NCI-H524 treated with DMSO at 0.1 percent for 48 hours (cell line): Measurements from ENCODE around the gene OR52A1.
"Not testable (repeated sequence)": the region's sequence is repeated elsewhere in the genome, so short reads cannot be mapped to it uniquely, and the experiment has no call there.

ENCODE experiments used
- DNase-seq: peaks from one replicate; lab custom pipeline; 2025; lab: John Stamatoyannopoulos, UW

The OR52A1 gene

GRCh38 chr11:5154657-5155056 is at the start of gene OR52A1:
TSS of gene OR52A1 (minus strand) at chr11:5154757. CDS start at chr11:5152369, 2,388 bp downstream.
- no peak for DNase-seq

- no peak for DNase-seq
Observed at GRCh38 chr11:5203366-5203765, 48.8 kb upstream of the OR52A1 start.

- DNase-seq = no peak
Observed at GRCh38 chr11:5200582-5200981, 46.0 kb upstream of the OR52A1 start, which contains the start of gene OR51V1. TSS of gene OR51V1 (minus strand) at chr11:5200682. CDS start at chr11:5200682, 0 bp downstream.

GRCh38 chr11:5198285-5198684 is 43.7 kb upstream of the OR52A1 start:
- no peak for DNase-seq

GRCh38 chr11:5197536-5197935 is 43.0 kb upstream of the OR52A1 start:
- DNase-seq = no peak

GRCh38 chr11:5196731-5197130 is 42.2 kb upstream of the OR52A1 start:
- DNase-seq = no peak

GRCh38 chr11:5196067-5196466 is 41.5 kb upstream of the OR52A1 start:
- DNase-seq = no peak

GRCh38 chr11:5192738-5193137 is 38.2 kb upstream of the OR52A1 start:
- DNase-seq = no peak

- no peak for DNase-seq
Observed at GRCh38 chr11:5188201-5188600, 33.6 kb upstream of the OR52A1 start.

GRCh38 chr11:5178046-5178837 is 23.7 kb upstream of the OR52A1 start:
- no peak for DNase-seq

GRCh38 chr11:5174934-5175333 is 20.4 kb upstream of the OR52A1 start:
- DNase-seq = no peak

- no peak for DNase-seq
Observed at GRCh38 chr11:5171856-5172255, 17.3 kb upstream of the OR52A1 start.

GRCh38 chr11:5165898-5166297 is 11.3 kb upstream of the OR52A1 start:
- DNase-seq = not testable (repeated sequence)

- DNase-seq = not testable (repeated sequence)
Observed at GRCh38 chr11:5164807-5165206, 10.2 kb upstream of the OR52A1 start.

GRCh38 chr11:5161045-5161444 is 6.5 kb upstream of the OR52A1 start:
- DNase-seq = not testable (repeated sequence)

GRCh38 chr11:5160217-5160616 is 5.7 kb upstream of the OR52A1 start:
- not testable (repeated sequence) for DNase-seq

GRCh38 chr11:5159806-5160205 is 5.2 kb upstream of the OR52A1 start:
- no peak for DNase-seq

- DNase-seq = no peak
Observed at GRCh38 chr11:5153574-5154431, 754 bp downstream of the OR52A1 start.

- no peak for DNase-seq
Observed at GRCh38 chr11:5151713-5152153, 2.8 kb downstream of the OR52A1 start.

- not testable (repeated sequence) for DNase-seq
Observed at GRCh38 chr11:5144206-5144605, 10.4 kb downstream of the OR52A1 start.

GRCh38 chr11:5137996-5138395 is 16.6 kb downstream of the OR52A1 start, which contains the start of gene OR52A5:
TSS of gene OR52A5 (minus strand) at chr11:5138356. CDS start at chr11:5132642, 5,714 bp downstream.
- no peak for DNase-seq

- DNase-seq = no peak
Observed at GRCh38 chr11:5137014-5137413, 17.5 kb downstream of the OR52A1 start.

- no peak for DNase-seq
Observed at GRCh38 chr11:5136261-5136660, 18.3 kb downstream of the OR52A1 start.
